HK-2 (cell line): ENCODE measurements around the gene RHOT2.

Experiments
- DNase-seq: peaks from one replicate; pipeline ENCODE4 v3.0.0-alpha.2; 2018; ENCODE audit not compliant: unreplicated experiment

RHOT2 gene

GRCh38 chr16:667780-668518 lies at the start of gene RHOT2:
Gene RHOT2, plus strand, starts transcription at chr16:668132. Its CDS starts 68 bp downstream, at chr16:668200.
- peak; percentile 88 for DNase-seq

- no peak for DNase-seq
Observed at GRCh38 chr16:619476-620100, 48.3 kb upstream of the RHOT2 start.

- no peak for DNase-seq
Observed at GRCh38 chr16:620700-621525, 47.0 kb upstream of the RHOT2 start.

- no peak for DNase-seq
Observed at GRCh38 chr16:621526-622105, 46.3 kb upstream of the RHOT2 start.

GRCh38 chr16:622920-623280 lies 45.0 kb upstream of the RHOT2 start:
- no peak for DNase-seq

GRCh38 chr16:624526-625070 lies 43.3 kb upstream of the RHOT2 start:
- DNase-seq, result no peak

- no peak for DNase-seq
Observed at GRCh38 chr16:625117-625976, 42.6 kb upstream of the RHOT2 start.

- DNase-seq, result no peak
Observed at GRCh38 chr16:625977-626765, 41.8 kb upstream of the RHOT2 start.

GRCh38 chr16:626787-627453 lies 41.0 kb upstream of the RHOT2 start:
- DNase-seq, result peak; percentile 87

GRCh38 chr16:627454-628239 lies 40.3 kb upstream of the RHOT2 start:
- DNase-seq, result peak; percentile 86

- DNase-seq, result no peak
Observed at GRCh38 chr16:628321-629061, 39.4 kb upstream of the RHOT2 start.

GRCh38 chr16:629185-629832 lies 38.6 kb upstream of the RHOT2 start:
- no peak for DNase-seq

- DNase-seq, result no peak
Observed at GRCh38 chr16:629833-630248, 38.1 kb upstream of the RHOT2 start.

GRCh38 chr16:630249-630814 lies 37.6 kb upstream of the RHOT2 start:
- no peak for DNase-seq

- DNase-seq, result no peak
Observed at GRCh38 chr16:630815-631405, 37.0 kb upstream of the RHOT2 start, which contains the start of gene WFIKKN1. Gene WFIKKN1, plus strand, starts transcription at chr16:630985. Its CDS starts 269 bp downstream, at chr16:631254.

- DNase-seq, result no peak
Observed at GRCh38 chr16:631808-632358, 36.0 kb upstream of the RHOT2 start.
